Neuronal stem cell (in vitro differentiated cells): ENCODE results near the gene PLA2G4B.

Source experiments
- DNase-seq: peaks from one replicate; pipeline ENCODE4 v3.0.0-alpha.2; 2013; ENCODE audit warnings: low spot score
- H2AFZ ChIP-seq: one replicate; pipeline ENCODE4 v1.6.1; 2013; ENCODE audit warnings: mild to moderate bottlenecking, low read length, inconsistent platforms
- H2AK5ac ChIP-seq: 2 replicates; pipeline ENCODE4 v1.6.1; 2013; ENCODE audit warnings: low read depth, mild to moderate bottlenecking, inconsistent platforms, low read length, moderate library complexity, mixed read lengths
- H2BK120ac ChIP-seq: 2 replicates; pipeline ENCODE4 v1.6.1; 2013; ENCODE audit warnings: low read depth, mild to moderate bottlenecking, inconsistent platforms, low read length, moderate library complexity, mixed read lengths
- H2BK12ac ChIP-seq: one replicate; pipeline ENCODE4 v1.6.1; 2013; ENCODE audit warnings: low read length, inconsistent platforms
- H2BK15ac ChIP-seq: 2 replicates; pipeline ENCODE4 v1.6.1; 2013; ENCODE audit warnings: mild to moderate bottlenecking, low read length, inconsistent platforms, mixed read lengths
- H2BK5ac ChIP-seq: one replicate; pipeline ENCODE4 v1.6.1; 2013; ENCODE audit warnings: inconsistent platforms, mild to moderate bottlenecking, low read length, moderate library complexity
- H3K14ac ChIP-seq: one replicate; pipeline ENCODE4 v1.6.1; 2013; ENCODE audit warnings: low read length, inconsistent platforms
- H3K18ac ChIP-seq: 2 replicates; pipeline ENCODE4 v1.6.1; 2013; ENCODE audit warnings: low read length, inconsistent platforms
- H3K23ac ChIP-seq: 2 replicates; pipeline ENCODE4 v1.6.1; 2013; ENCODE audit warnings: low read depth, mild to moderate bottlenecking, mixed read lengths, low read length, inconsistent platforms; ENCODE audit not compliant: poor library complexity
- H3K27ac ChIP-seq: replicated peaks from 3 replicates; pipeline ENCODE4 v1.5.1; 2013; ENCODE audit warnings: low read length, inconsistent platforms
- H3K27me3 ChIP-seq, 3 experiments: 2 replicates each; pipeline ENCODE4 v1.6.1; 2013; ENCODE audit warnings: low read length in 3 of 3, mild to moderate bottlenecking in 2 of 3, inconsistent platforms in 1 of 3, low read depth in 1 of 3, mixed read lengths in 1 of 3, moderate library complexity in 1 of 3; ENCODE audit not compliant: control insufficient read depth in 3 of 3, insufficient read depth in 3 of 3
- H3K36me3 ChIP-seq, 2 donors: replicated peaks in 1 of 2; 2 replicates each; pipeline ENCODE4 v1.6.1; 2013; ENCODE audit warnings: low read length in 2 of 2; ENCODE audit not compliant: control insufficient read depth in 2 of 2, insufficient read depth in 2 of 2
- H3K4ac ChIP-seq: 2 replicates; pipeline ENCODE4 v1.6.1; 2013; ENCODE audit warnings: inconsistent platforms, mild to moderate bottlenecking, low read length, moderate library complexity
- H3K4me1 ChIP-seq, 2 donors: 1 replicate in 1 of 2; 2 replicates in 1 of 2; pipeline ENCODE4 v1.6.1; 2013; ENCODE audit warnings: low read length in 2 of 2, low read depth in 1 of 2; ENCODE audit not compliant: control insufficient read depth in 2 of 2, insufficient read depth in 1 of 2
- H3K4me2 ChIP-seq: one replicate; pipeline ENCODE4 v1.6.1; 2013; ENCODE audit warnings: mild to moderate bottlenecking, low read length, inconsistent platforms; ENCODE audit not compliant: insufficient read depth, poor library complexity, severe bottlenecking
- H3K4me3 ChIP-seq, 2 donors: 2 replicates each; pipeline ENCODE4 v1.5.1; 2013; ENCODE audit warnings: low read length in 2 of 2, mild to moderate bottlenecking in 2 of 2, inconsistent platforms in 1 of 2, moderate library complexity in 1 of 2
- H3K79me1 ChIP-seq: one replicate; pipeline ENCODE4 v1.6.1; 2013; ENCODE audit warnings: low read depth, mild to moderate bottlenecking, inconsistent platforms, low read length, moderate library complexity
- H3K9ac ChIP-seq: one replicate; pipeline ENCODE4 v1.6.1; 2013; ENCODE audit warnings: mild to moderate bottlenecking, low read depth, low read length, inconsistent platforms; ENCODE audit not compliant: poor library complexity
- H3K9me3 ChIP-seq, 2 donors: replicated peaks in 1 of 2; 2 replicates each; pipeline versions ENCODE3 to v1.6.1; 2013; ENCODE audit warnings: low read length in 2 of 2, mild to moderate bottlenecking in 2 of 2, inconsistent platforms in 1 of 2, low read depth in 1 of 2, mixed read lengths in 1 of 2, moderate library complexity in 1 of 2; ENCODE audit not compliant: control insufficient read depth in 2 of 2, insufficient read depth in 1 of 2
- H4K8ac ChIP-seq: one replicate; pipeline ENCODE4 v1.6.1; 2013; ENCODE audit warnings: low read depth, mild to moderate bottlenecking, inconsistent platforms, low read length, moderate library complexity
- H4K91ac ChIP-seq: one replicate; pipeline ENCODE4 v1.6.1; 2013; ENCODE audit warnings: low read length, low read depth, mild to moderate bottlenecking, inconsistent platforms; ENCODE audit not compliant: poor library complexity
- WGBS, 2 donors: extraction: QIAGEN DNeasy Blood & Tissue Kit; methylation state at CpG; one replicate each; pipeline ENCODE4 v1.1.7; 2013; ENCODE audit warnings: missing lambda C conversion rate in 2 of 2, mixed read lengths in 1 of 2; ENCODE audit not compliant: insufficient read length in 2 of 2, insufficient replicate concordance in 1 of 2; ENCODE audit errors: extremely low coverage in 2 of 2; 5-methylcytosine and 5-hydroxymethylcytosine counted together

Gene PLA2G4B

DNA sequence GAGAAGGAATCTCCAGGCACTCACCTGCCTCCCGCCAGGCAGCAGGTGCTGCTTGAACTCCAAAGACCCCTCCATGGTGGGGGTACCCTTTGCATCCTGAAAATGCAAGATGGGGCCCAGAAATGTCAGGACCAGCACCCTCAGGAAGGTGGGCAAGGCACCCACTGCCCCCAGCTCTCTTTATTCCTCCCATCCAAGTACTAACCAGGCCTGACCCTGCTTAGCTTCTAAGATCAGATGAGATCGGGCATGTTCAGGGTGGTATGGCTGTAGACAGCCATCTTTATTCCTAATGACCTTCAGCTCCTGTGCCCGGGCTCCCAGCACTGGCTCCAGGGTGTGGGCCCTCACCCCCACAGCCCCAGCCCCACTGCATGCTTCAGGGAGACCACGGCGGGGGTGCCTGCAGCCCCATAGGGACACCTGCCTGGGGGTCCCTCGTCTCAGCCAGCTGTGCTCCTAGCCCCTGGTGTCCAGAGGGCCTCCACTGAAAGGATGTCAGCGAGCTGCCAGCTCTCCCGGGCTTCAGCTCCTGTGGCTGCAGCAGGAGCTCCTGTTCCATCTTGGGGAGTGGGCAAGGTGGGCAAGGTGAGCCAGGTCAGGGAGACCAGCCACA is 13.2 kb downstream of the PLA2G4B start:
- Histone ChIP-seq H3K27ac (no peak overlapping the region), H3K23ac (peak overlapping the region; percentile 90), H3K4me1 (peaks cover 5 to 11% of the 10 kb centered on the region in 2 donors), H3K4ac (no peak overlapping the region), H3K36me3 (peaks cover 14 to 20% of the 10 kb centered on the region in 2 donors), H2BK12ac (no peak overlapping the region), H2AK5ac (peak overlapping the region; percentile 19), H2BK5ac (peak overlapping the region; percentile 62), H2BK120ac (no peak overlapping the region), H3K9ac (peak overlapping the region; percentile 40), H3K9me3 (no peaks in the 10 kb centered on the region), H2AFZ (no peak overlapping the region), H3K4me3 (no peak overlapping the region), H3K14ac (no peak overlapping the region), H4K8ac (no peak overlapping the region), H4K91ac (no peak overlapping the region), H2BK15ac (peak overlapping the region; percentile 64), H3K18ac (peak overlapping the region; percentile 78), H3K79me1 (peaks cover 2% of the 10 kb centered on the region), H3K27me3 (no peaks in the 10 kb centered on the region), H3K4me2 (no peak overlapping the region)
- DNase-seq, result no peak
- WGBS, 2 donors, result no CpG with 5 or more reads among the region's 8 CpGs

DNA sequence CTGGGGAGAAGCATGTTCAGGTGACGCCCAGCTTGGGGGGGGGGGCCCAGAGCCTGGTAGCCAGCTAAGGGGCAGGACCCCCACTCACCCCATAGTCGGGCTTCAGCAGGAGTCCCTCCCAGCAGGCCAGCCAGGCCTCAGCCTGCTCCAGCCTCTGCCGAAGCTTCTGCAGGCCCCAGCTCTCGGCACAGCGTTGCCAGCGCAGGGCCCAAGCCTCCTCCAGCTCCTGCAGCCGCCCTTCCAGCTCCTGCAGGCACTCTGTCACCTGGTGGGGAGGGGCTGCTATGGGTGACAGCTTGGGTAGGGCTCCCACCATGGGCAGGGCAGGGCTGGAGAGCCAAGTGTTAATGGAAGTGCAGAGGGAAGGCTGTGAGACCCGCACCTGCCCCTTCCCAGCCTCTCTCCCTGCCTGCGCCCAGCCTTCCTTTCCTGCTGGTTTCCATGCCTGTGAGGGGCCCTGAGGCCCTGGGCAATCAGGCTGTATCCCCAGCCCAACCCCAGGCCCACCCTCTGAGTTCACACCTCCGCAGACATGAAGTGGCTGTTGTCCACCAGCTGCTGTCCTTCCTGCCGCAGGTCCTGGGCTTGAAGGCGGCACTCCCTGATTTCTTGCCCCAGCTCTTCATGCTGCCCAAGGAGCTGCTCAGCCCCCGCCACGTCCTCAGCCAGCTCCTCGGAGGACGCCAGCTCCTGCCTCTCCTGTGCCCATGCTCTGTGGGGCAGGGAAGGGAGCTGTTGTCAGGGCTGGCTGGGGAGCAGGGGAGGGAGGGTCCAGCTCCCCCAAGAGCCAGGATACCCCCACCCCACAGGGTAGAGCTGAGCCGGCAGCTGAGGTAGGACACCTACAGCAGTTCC is 14.3 kb downstream of the PLA2G4B start:
- peaks cover 5 to 11% of the 10 kb centered on the region in 2 donors for H3K4me1 ChIP-seq
- no peak overlapping the region for H2BK120ac ChIP-seq
- peak overlapping the region; percentile 68 for H3K9ac ChIP-seq
- peak overlapping the region; percentile 66 for H2BK15ac ChIP-seq
- H3K27ac ChIP-seq, result no peak overlapping the region
- H3K27me3 ChIP-seq, result no peaks in the 10 kb centered on the region
- peaks cover 5 to 9% of the 10 kb centered on the region in 2 donors for H3K36me3 ChIP-seq
- H2BK12ac ChIP-seq, result no peak overlapping the region
- H3K18ac ChIP-seq, result peak overlapping the region; percentile 78
- no peak overlapping the region for H3K4me2 ChIP-seq
- H3K79me1 ChIP-seq, result peaks cover 2% of the 10 kb centered on the region
- peak overlapping the region; percentile 62 for H2BK5ac ChIP-seq
- H2AFZ ChIP-seq, result peak overlapping the region; percentile 40
- no peak overlapping the region for H3K4me3 ChIP-seq
- no peaks in the 10 kb centered on the region for H3K9me3 ChIP-seq
- peak overlapping the region; percentile 92 for H3K14ac ChIP-seq
- DNase-seq, result no peak
- peak overlapping the region; percentile 79 for H4K8ac ChIP-seq
- WGBS, 2 donors, result no CpG with 5 or more reads among the region's 17 CpGs
- peak overlapping the region; percentile 70 for H3K23ac ChIP-seq
- peak overlapping the region; percentile 83 for H4K91ac ChIP-seq
- H2AK5ac ChIP-seq, result peak overlapping the region; percentile 92
- peak overlapping the region; percentile 10 for H3K4ac ChIP-seq

DNA sequence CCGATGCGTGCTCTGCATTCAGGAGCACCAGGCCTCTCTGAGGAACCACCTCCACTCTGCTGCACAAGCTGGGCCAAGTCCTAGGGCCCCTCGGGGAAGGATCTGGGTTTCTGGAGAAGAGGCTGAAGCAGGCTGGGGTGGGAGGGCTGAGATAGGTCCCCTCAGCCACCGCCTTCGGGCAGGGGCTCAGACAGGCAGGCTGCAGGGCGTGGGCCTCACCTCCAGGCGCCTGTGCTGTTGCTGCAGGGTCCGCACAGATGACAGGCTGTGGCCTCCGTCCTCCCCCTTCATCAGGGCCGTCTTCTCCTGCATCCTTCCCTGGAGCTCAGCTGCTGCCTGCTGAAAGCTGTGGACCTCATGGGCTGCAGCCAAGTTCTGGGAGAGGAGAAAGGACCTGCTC is 15.2 kb downstream of the PLA2G4B start:
- DNase-seq, result no peak
- Histone ChIP-seq H2BK5ac (no peak overlapping the region), H2AFZ (no peak overlapping the region), H3K4me3 (peak overlapping the region in 1 of 2 donors; percentile 32), H3K4me1 (peaks cover 5 to 11% of the 10 kb centered on the region in 2 donors), H2BK12ac (no peak overlapping the region), H3K14ac (no peak overlapping the region), H3K27me3 (no peaks in the 10 kb centered on the region), H2AK5ac (peak overlapping the region; percentile 92), H4K8ac (no peak overlapping the region), H2BK15ac (peak overlapping the region; percentile 77), H3K4me2 (no peak overlapping the region), H3K36me3 (peaks cover 0 to under 1% of the 10 kb centered on the region in 2 donors), H3K4ac (no peak overlapping the region), H3K23ac (peak overlapping the region; percentile 70), H4K91ac (no peak overlapping the region), H3K9ac (no peak overlapping the region), H3K18ac (peak overlapping the region; percentile 78), H3K9me3 (no peaks in the 10 kb centered on the region), H3K27ac (no peak overlapping the region), H2BK120ac (no peak overlapping the region), H3K79me1 (peaks cover 2% of the 10 kb centered on the region)
- WGBS, 2 donors, result no CpG with 5 or more reads among the region's 10 CpGs

DNA sequence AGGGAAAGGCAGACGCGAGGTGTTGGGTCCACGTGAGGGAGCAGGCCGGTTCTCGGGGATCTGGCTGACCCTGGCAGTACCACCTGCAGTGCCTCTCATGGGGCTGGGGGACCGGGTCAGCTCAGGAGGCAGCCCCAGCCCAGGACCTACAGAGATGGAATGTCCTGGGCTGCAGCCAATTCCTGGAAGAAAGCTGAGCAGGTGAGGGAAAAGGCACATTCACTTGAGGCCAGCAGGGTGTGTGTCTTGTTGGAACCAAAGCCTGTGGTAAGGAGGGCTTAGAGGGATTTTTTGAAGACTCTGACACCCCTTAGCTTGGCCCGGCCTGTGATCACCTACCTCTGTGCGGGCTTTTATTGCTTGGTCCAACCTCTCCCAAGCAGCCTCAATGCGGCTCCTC is 15.8 kb downstream of the PLA2G4B start:
- DNase-seq, result no peak
- Histone ChIP-seq H2BK5ac (no peak overlapping the region), H2AK5ac (no peak overlapping the region), H3K18ac (peak overlapping the region; percentile 91), H3K27me3 (no peaks in the 10 kb centered on the region), H3K79me1 (peaks cover 2% of the 10 kb centered on the region), H3K4me3 (no peak overlapping the region), H4K8ac (no peak overlapping the region), H2BK15ac (no peak overlapping the region), H2BK120ac (no peak overlapping the region), H3K27ac (no peak overlapping the region), H3K9me3 (no peaks in the 10 kb centered on the region), H2BK12ac (no peak overlapping the region), H3K9ac (no peak overlapping the region), H3K4me2 (no peak overlapping the region), H3K23ac (no peak overlapping the region), H4K91ac (no peak overlapping the region), H3K14ac (no peak overlapping the region), H3K4me1 (peaks cover 5 to 11% of the 10 kb centered on the region in 2 donors), H3K36me3 (no peaks in the 10 kb centered on the region), H3K4ac (no peak overlapping the region), H2AFZ (no peak overlapping the region)
- no CpG with 5 or more reads among the region's 9 CpGs for WGBS, 2 donors
